HG03095 (cell line): Measurements from ENCODE around the gene FLCN.
"Not testable (repeated sequence)": the region's sequence is repeated elsewhere in the genome, so short reads cannot be mapped to it uniquely, and the experiment has no call there.

Experiments used
- ATAC-seq: cut with Tn5 transposase; IDR thresholded peaks from one replicate; pipeline ENCODE4 v1.9.1; 2021; ENCODE audit warnings: moderate library complexity; ENCODE audit not compliant: unreplicated experiment

FLCN gene

GRCh38 chr17:17188586-17188985, 48.4 kb downstream of the FLCN start:
- no peak for ATAC-seq

GRCh38 chr17:17186551-17187505, 50.1 kb downstream of the FLCN start:
- no peak for ATAC-seq

- no peak for ATAC-seq
Measured at GRCh38 chr17:17186051-17186450, 50.9 kb downstream of the FLCN start.

- not testable (repeated sequence) for ATAC-seq
Measured at GRCh38 chr17:17184985-17185757, 51.8 kb downstream of the FLCN start.

GRCh38 chr17:17183744-17184143, 53.2 kb downstream of the FLCN start:
- ATAC-seq, result no peak

- ATAC-seq, result no peak
Measured at GRCh38 chr17:17182598-17183136, 54.3 kb downstream of the FLCN start.

GRCh38 chr17:17181666-17182597, 55.0 kb downstream of the FLCN start:
- ATAC-seq, result no peak

- ATAC-seq, result no peak
Measured at GRCh38 chr17:17180741-17181525, 56.0 kb downstream of the FLCN start.

GRCh38 chr17:17180141-17180603, 56.8 kb downstream of the FLCN start:
- ATAC-seq, result no peak

- peak; percentile 62 for ATAC-seq
Measured at GRCh38 chr17:17179371-17179827, 57.6 kb downstream of the FLCN start.

GRCh38 chr17:17177176-17177575, 59.8 kb downstream of the FLCN start:
- ATAC-seq, result no peak

GRCh38 chr17:17176341-17176740, 60.6 kb downstream of the FLCN start:
- ATAC-seq, result no peak

- ATAC-seq, result no peak
Measured at GRCh38 chr17:17175917-17176316, 61.1 kb downstream of the FLCN start.

GRCh38 chr17:17175340-17175739, 61.6 kb downstream of the FLCN start:
- no peak for ATAC-seq

GRCh38 chr17:17173921-17174320, 63.0 kb downstream of the FLCN start:
- ATAC-seq, result no peak

- ATAC-seq, result no peak
Measured at GRCh38 chr17:17172990-17173389, 64.0 kb downstream of the FLCN start.

- no peak for ATAC-seq
Measured at GRCh38 chr17:17172001-17172939, 64.7 kb downstream of the FLCN start.

GRCh38 chr17:17171186-17171585, 65.8 kb downstream of the FLCN start:
- ATAC-seq, result no peak
